Ishikawa (cell line): Measurements from ENCODE around the gene GLIS2.

Source experiments
- CEBPB ChIP-seq: IDR thresholded peaks from 2 replicates; pipeline ENCODE4 v1.6.1; 2012
- CREB1 ChIP-seq: IDR thresholded peaks from 2 replicates; pipeline ENCODE4 v1.6.1; 2012; ENCODE audit warnings: low read depth
- EP300 ChIP-seq: IDR thresholded peaks from 2 replicates; pipeline ENCODE4 v1.6.1; 2012; ENCODE audit warnings: borderline replicate concordance
- FOXM1 ChIP-seq: IDR thresholded peaks from 2 replicates; pipeline ENCODE4 v1.6.1; 2012; ENCODE audit warnings: low read depth, borderline replicate concordance
- RAD21 ChIP-seq: IDR thresholded peaks from 2 replicates; pipeline ENCODE4 v1.6.1; 2012; ENCODE audit warnings: low read depth
- TF ChIP-seq, protein P1 (sequence below): IDR thresholded peaks from 2 replicates; pipeline ENCODE4 v1.6.1; 2012

DNA sequence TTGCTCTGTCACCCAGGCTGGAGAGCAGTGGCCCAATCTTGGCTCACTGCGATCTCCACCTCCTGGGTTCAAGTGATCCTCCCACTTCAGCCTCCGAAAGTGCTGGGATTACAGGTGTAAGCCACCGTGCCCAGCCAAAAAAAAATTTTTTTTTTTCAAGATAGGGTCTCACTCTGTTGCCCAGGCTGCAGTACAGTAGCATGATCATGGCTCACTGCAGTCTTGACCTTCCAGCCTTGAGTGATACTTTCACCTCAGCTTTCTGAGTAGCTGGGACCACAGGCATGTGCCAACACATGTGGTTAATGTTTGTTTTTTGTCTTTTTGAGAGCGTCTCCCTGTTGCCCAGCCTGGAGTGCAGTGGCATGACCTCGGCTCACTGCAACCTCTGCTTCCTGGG is 37.0 kb downstream of the GLIS2 start:
- TF ChIP-seq FOXM1 (no peak), CREB1 (no peak), EP300 (no peak), RAD21 (no peak), CEBPB (no peak)
- TF ChIP-seq, protein P1, sequence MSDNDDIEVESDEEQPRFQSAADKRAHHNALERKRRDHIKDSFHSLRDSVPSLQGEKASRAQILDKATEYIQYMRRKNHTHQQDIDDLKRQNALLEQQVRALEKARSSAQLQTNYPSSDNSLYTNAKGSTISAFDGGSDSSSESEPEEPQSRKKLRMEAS = no peak
